K562 (cell line): ENCODE data around the gene MMP11. TPM values are rescaled to one million over a fixed set of nuclear protein-coding genes. Genes with fewer than 3 reads are reported as not detected.

Source experiments
- ATAC-seq: fragments of 200-7000 bp; cut with Tn5 transposase; 3 replicates; pipeline ENCODE4 v1.9.1; 2020; ENCODE audit warnings: moderate library complexity
- BruUV-seq: library from RNA; stranded (reverse); fragments of 400-500 nt; replicated peaks from 2 replicates; lab custom pipeline; 2021; lab: Mats Ljungman, UMichigan
- CTCF ChIA-PET: fragments of 300-600 bp; formaldehyde crosslinking; extraction: SDS; loops from one replicate; lab custom pipeline; 2021; ENCODE audit warnings: low intra/inter-chr PET ratio; lab: Yijun Ruan, JAX
- POLR2A ChIA-PET: fragments of 300-600, 350-650 bp; sonication (Branson Sonifier 250); formaldehyde crosslinking; extraction: SDS; loops from one replicate; lab custom pipeline; 2021; ENCODE audit warnings: antibody characterized with exemption, inconsistent platforms; lab: Yijun Ruan, JAX
- DNase-seq, 4 experiments: peaks; one replicate each; pipeline versions ENCODE4 v3.0.0 to v3.0.0-alpha.2; 2011 to 2018; ENCODE audit warnings: low spot score in 3 of 4, mixed read lengths in 3 of 4; ENCODE audit errors: extremely low read depth in 1 of 4
- FAIRE-seq: peaks from 2 replicates; lab custom pipeline; 2011; peaks lifted over from hg19 to GRCh38; lab: Jason Lieb, UNC
- H2AFZ ChIP-seq: 2 replicates; pipeline ENCODE4 v1.6.0; 2011; ENCODE audit warnings: low read depth, low read length, control low read depth, inconsistent platforms
- H3K27ac ChIP-seq: fragments of 200-600 bp; 3 replicates; pipeline ENCODE4 v1.8.0; 2011; ENCODE audit warnings: low read depth, mild to moderate bottlenecking, control low read depth, inconsistent platforms, low read length, moderate library complexity, mixed read lengths; ENCODE audit errors: extremely low read depth
- H3K27me3 ChIP-seq, 2 experiments: fragments of 300-600 bp in 1 of 2; 2 replicates in 1 of 2; 3 replicates in 1 of 2; pipeline versions ENCODE4 v1.6.0 to v1.8.0; 2011; ENCODE audit warnings: inconsistent platforms in 2 of 2, low read length in 2 of 2, mild to moderate bottlenecking in 1 of 2, mixed read lengths in 1 of 2, moderate library complexity in 1 of 2; ENCODE audit not compliant: control insufficient read depth in 2 of 2, insufficient read depth in 2 of 2
- H3K36me3 ChIP-seq: fragments of 300-600 bp; 3 replicates; pipeline ENCODE4 v1.8.0; 2011; ENCODE audit warnings: mild to moderate bottlenecking, low read length, inconsistent platforms; ENCODE audit not compliant: control insufficient read depth, insufficient read depth
- H3K4me1 ChIP-seq, 2 experiments: fragments of 200-600 bp in 1 of 2; replicated peaks in 1 of 2; 2 replicates in 1 of 2; 3 replicates in 1 of 2; pipeline versions ENCODE4 v1.5.1 to v1.8.0; 2011; ENCODE audit warnings: inconsistent platforms in 2 of 2, low read length in 2 of 2, mild to moderate bottlenecking in 1 of 2, mixed read lengths in 1 of 2, moderate library complexity in 1 of 2; ENCODE audit not compliant: control insufficient read depth in 2 of 2, insufficient read depth in 2 of 2
- H3K4me2 ChIP-seq: 2 replicates; pipeline ENCODE4 v1.6.1; 2011; ENCODE audit warnings: low read length, control low read depth, inconsistent platforms, mixed read lengths; ENCODE audit not compliant: insufficient read depth
- H3K4me3 ChIP-seq: fragments of 200-600 bp; sonication (generic), shearing (Covaris generic); 2 replicates; pipeline ENCODE4 v1.5.1; 2016; ENCODE audit warnings: control low read depth, inconsistent platforms
- H3K79me2 ChIP-seq: fragments of 200-600 bp; 3 replicates; pipeline ENCODE4 v1.8.0; 2011; ENCODE audit warnings: low read length, inconsistent platforms; ENCODE audit not compliant: control insufficient read depth, insufficient read depth
- H3K9ac ChIP-seq, 2 experiments: 2 replicates each; pipeline versions ENCODE4 v1.6.0 to v1.6.1; 2011; ENCODE audit warnings: low read depth in 2 of 2, low read length in 2 of 2, control low read depth in 1 of 2, inconsistent platforms in 1 of 2, mild to moderate bottlenecking in 1 of 2, mixed read lengths in 1 of 2; ENCODE audit not compliant: insufficient read depth in 1 of 2
- H3K9me1 ChIP-seq: one replicate; pipeline ENCODE4 v1.6.0; 2011; ENCODE audit warnings: inconsistent platforms, mild to moderate bottlenecking, low read length, moderate library complexity; ENCODE audit not compliant: control insufficient read depth, insufficient read depth
- H3K9me3 ChIP-seq: replicated peaks from 2 replicates; pipeline ENCODE4 v1.5.1; 2011; ENCODE audit warnings: low read depth, low read length, inconsistent platforms; ENCODE audit not compliant: control insufficient read depth, insufficient read depth
- H4K20me1 ChIP-seq: replicated peaks from 2 replicates; pipeline ENCODE4 v1.6.1; 2011; ENCODE audit warnings: low read length, inconsistent platforms, mixed read lengths; ENCODE audit not compliant: control insufficient read depth, insufficient read depth
- AFF4 ChIP-seq: sonication (generic); formaldehyde crosslinking; IDR thresholded peaks from 2 replicates; pipeline ENCODE4 v1.8.0; 2023; ENCODE audit warnings: mild to moderate bottlenecking, missing genetic modification reagents
- CBFA2T2 ChIP-seq: fragments of 450-650 bp; conservative IDR thresholded peaks from 2 replicates; pipeline ENCODE4 v1.6.1; 2017; ENCODE audit warnings: mild to moderate bottlenecking
- FOXJ2 ChIP-seq: fragments of 200-800 bp; sonication (Bioruptor generic); IDR thresholded peaks from 2 replicates; pipeline ENCODE4 v1.6.1; 2016; ENCODE audit warnings: missing genetic modification characterization, missing compliant biosample characterization
- NR2C1 ChIP-seq, 2 experiments: fragments of 450-650 bp; IDR thresholded peaks; 2 replicates each; pipeline ENCODE4 v1.6.1; 2017; ENCODE audit warnings: mild to moderate bottlenecking in 2 of 2, antibody characterized with exemption in 1 of 2, inconsistent platforms in 1 of 2, missing compliant biosample characterization in 1 of 2, missing genetic modification characterization in 1 of 2
- PBX2 ChIP-seq, 2 experiments: IDR thresholded peaks in 1 of 2; conservative IDR thresholded peaks in 1 of 2; 2 replicates each; pipeline ENCODE4 v1.6.1; 2016; ENCODE audit warnings: low read depth in 2 of 2, mild to moderate bottlenecking in 1 of 2, missing compliant biosample characterization in 1 of 2, missing genetic modification characterization in 1 of 2, moderate library complexity in 1 of 2
- RUNX1 ChIP-seq: sonication (generic); IDR thresholded peaks from 2 replicates; pipeline ENCODE4 v1.6.1; 2016; ENCODE audit warnings: antibody characterized with exemption, low read depth
- SMARCB1 ChIP-seq: IDR thresholded peaks from 2 replicates; pipeline ENCODE4 v1.6.1; 2011; ENCODE audit warnings: improper control_type of control experiment, low read depth; ENCODE audit not compliant: insufficient read length
- SMARCC2 ChIP-seq: fragments of 450-650 bp; IDR thresholded peaks from 2 replicates; pipeline ENCODE4 v1.6.1; 2017; ENCODE audit warnings: antibody characterized with exemption, moderate library complexity, mild to moderate bottlenecking, low read depth
- SREBF2 ChIP-seq: sonication (generic); formaldehyde crosslinking; IDR thresholded peaks from 2 replicates; pipeline ENCODE4 v1.4.0; 2020; ENCODE audit warnings: mild to moderate bottlenecking, missing genetic modification reagents
- TCF7 ChIP-seq: sonication (generic); IDR thresholded peaks from 2 replicates; pipeline ENCODE4 v1.6.1; 2016; ENCODE audit warnings: antibody characterized with exemption, borderline replicate concordance
- TEAD2 ChIP-seq: fragments of 450-650 bp; IDR thresholded peaks from 2 replicates; pipeline ENCODE4 v1.6.1; 2016; ENCODE audit warnings: missing genetic modification characterization, control low read depth, missing compliant biosample characterization
- ZNF347 ChIP-seq: fragments of 450-650 bp; formaldehyde crosslinking; IDR thresholded peaks from 2 replicates; pipeline ENCODE4 v1.4.0; 2020; ENCODE audit warnings: low read depth, mild to moderate bottlenecking, moderate library complexity
- ZNF766 ChIP-seq: fragments of 200-800 bp; sonication (Bioruptor generic); conservative IDR thresholded peaks from 2 replicates; pipeline ENCODE4 v1.6.1; 2016; ENCODE audit warnings: missing genetic modification characterization, missing compliant biosample characterization
- whole genome bisulfite sequencing: fragments of 100-300 bp; shearing (Covaris generic); methylation state at CpG from one replicate; pipeline ENCODE4 v1.1.6; 2016; ENCODE audit warnings: low coverage, mixed read lengths; ENCODE audit not compliant: insufficient coverage; ENCODE audit errors: missing lambda C conversion rate; 5-methylcytosine and 5-hydroxymethylcytosine counted together
- in situ Hi-C: fragments of 300-500 bp; cut with MboI; formaldehyde crosslinking; loops from 4 replicates; pipeline ENCODE4 v1.15.0; 2018; ENCODE audit warnings: inconsistent platforms, mixed read lengths
- intact Hi-C: fragments of 100-400 bp; cut with micrococcal nuclease; formaldehyde crosslinking; loops from 2 replicates; pipeline ENCODE4 v1.14.2; 2022
- polyA plus RNA-seq, 8 experiments: library from polyadenylated mRNA; depleted of rRNA in 4 of 8; stranded (reverse) in 5 of 8; unstranded in 3 of 8; fragments of >200 nt; fragmentation: Nextera tagmentation in 2 of 8; fragmentation: Illumina TruSeq in 1 of 8; extraction: Ambion mirVana in 2 of 8; extraction: Trizol in 1 of 8; gene quantifications; 2 replicates each; pipeline versions ENCODE4 v1.2.1 to v1.2.3, GENCODE V29; 2011 to 2014; ENCODE audit warnings: inconsistent platforms in 1 of 8, missing spikeins in 1 of 8
- total RNA-seq, 7 experiments: library from RNA; depleted of rRNA in 6 of 7; stranded (reverse); fragments of >200 nt in 6 of 7; fragmentation: Illumina TruSeq in 2 of 7; extraction: Trizol in 2 of 7; gene quantifications; 2 replicates each; pipeline versions ENCODE4 v1.2.1 to v1.2.3, GENCODE V29; 2011 to 2021; ENCODE audit warnings: low replicate concordance in 1 of 7

The MMP11 gene
- total and polyA plus RNA-seq, 9 of the 15 experiments (the other 6 are each of a cell fraction or from before 2014, with no cell fraction given) = 0.14 to 1.8 (median 1.1) TPM; not detected in 2

- TF ChIP-seq PBX2 (CRISPR knock-in tag; IDR thresholded peaks at IDR 0.05; ENCODE audit: low read depth) = no peak
- TF ChIP-seq PBX2 (tag; conservative IDR thresholded peaks at IDR 0.05; ENCODE audit: low read depth) = no peak
- TF ChIP-seq CBFA2T2 = no peak
- TF ChIP-seq ZNF347 (CRISPR knock-in tag) = no peak
- no peak for TF ChIP-seq NR2C1 (IDR thresholded peaks at IDR 0.05)
- no peak for TF ChIP-seq NR2C1 (tag; IDR thresholded peaks at IDR 0.05)
Measured at GRCh38 chr22:23755711-23756110, 16.9 kb upstream of the MMP11 start (continued).

GRCh38 chr22:23756891-23757290 lies 15.8 kb upstream of the MMP11 start:
- Histone ChIP-seq H3K4me3 (no peak overlapping the region), H3K36me3 (no peaks in the 10 kb centered on the region), H3K9me3 (no peaks in the 10 kb centered on the region), H2AFZ (no peak overlapping the region), H4K20me1 (no peaks in the 10 kb centered on the region), H3K27ac (no peak overlapping the region), H3K4me1 (peaks cover 4 to 11% of the 10 kb centered on the region in 2 experiments; a peak in 3 of 5 replicates), H3K27me3 (no peaks in the 10 kb centered on the region)
- WGBS = 13% methylated on average over 3 of the region's 4 CpGs
- CTCF ChIA-PET = no interaction called here
- ATAC-seq (no peak), DNase-seq (no peak)
- intact Hi-C loops = no loop called here
- no TSS peak for BruUV-seq
- TF ChIP-seq SMARCB1 (no peak), RUNX1 (no peak), ZNF766 (no peak), FOXJ2 (tag) (no peak), AFF4 (CRISPR knock-in tag) (no peak), SREBF2 (CRISPR knock-in tag) (no peak), TCF7 (no peak), TEAD2 (tag) (no peak), SMARCC2 (no peak)
- TF ChIP-seq, all 486 proteins: peak for 0
- FAIRE-seq = no peak
- POLR2A ChIA-PET = interaction anchor here (0.6 to 2.0 kb wide), 2 partner anchors 9 to 220 kb away, joined by 3 to 4 read pairs; no protein-coding TSS in a partner anchor
- Histone ChIP-seq H3K9me1 (no peaks in the 10 kb centered on the region), H3K9ac (no peak overlapping the region), H3K4me2 (no peak overlapping the region), H3K79me2 (no peaks in the 10 kb centered on the region)
- in situ Hi-C loops = no loop called here
